H9 (cell line): ENCODE data around the gene MSLN. TPM values are rescaled to one million over a fixed set of nuclear protein-coding genes. Genes with fewer than 3 reads are reported as not detected.

Source experiments
- DNase-seq: peaks from one replicate; pipeline ENCODE4 v3.0.0-alpha.2; 2017
- H2AFZ ChIP-seq: one replicate; pipeline ENCODE4 v1.6.1; 2013; ENCODE audit warnings: mild to moderate bottlenecking, low read length, control low read depth, moderate library complexity
- H2AK5ac ChIP-seq: 2 replicates; pipeline ENCODE4 v1.6.1; 2013; ENCODE audit warnings: low read length, control low read depth, mixed read lengths; ENCODE audit not compliant: insufficient read length
- H2BK120ac ChIP-seq: one replicate; pipeline ENCODE4 v1.6.1; 2013; ENCODE audit warnings: low read depth, mild to moderate bottlenecking, low read length, control low read depth, inconsistent platforms; ENCODE audit not compliant: poor library complexity, severe bottlenecking
- H2BK12ac ChIP-seq: 2 replicates; pipeline ENCODE4 v1.6.1; 2013; ENCODE audit warnings: low read length, control low read depth, mixed read lengths, low read depth; ENCODE audit not compliant: insufficient read length
- H2BK15ac ChIP-seq: 2 replicates; pipeline ENCODE4 v1.6.1; 2013; ENCODE audit warnings: low read depth, low read length, control low read depth
- H2BK20ac ChIP-seq: one replicate; pipeline ENCODE4 v1.6.1; 2013; ENCODE audit warnings: low read depth, mild to moderate bottlenecking, low read length, control low read depth, inconsistent platforms; ENCODE audit not compliant: poor library complexity, severe bottlenecking
- H2BK5ac ChIP-seq: 2 replicates; pipeline ENCODE4 v1.6.1; 2013; ENCODE audit warnings: low read length, control low read depth, mixed read lengths; ENCODE audit not compliant: insufficient read length
- H3K14ac ChIP-seq: 2 replicates; pipeline ENCODE4 v1.6.1; 2013; ENCODE audit warnings: low read length, control low read depth; ENCODE audit not compliant: insufficient read depth
- H3K18ac ChIP-seq: 2 replicates; pipeline ENCODE4 v1.6.1; 2013; ENCODE audit warnings: low read depth, mild to moderate bottlenecking, mixed read lengths, low read length, control low read depth; ENCODE audit not compliant: insufficient read length
- H3K23ac ChIP-seq: 2 replicates; pipeline ENCODE4 v1.6.1; 2013; ENCODE audit warnings: low read length, control low read depth, mixed read lengths, low read depth; ENCODE audit not compliant: insufficient read length
- H3K23me2 ChIP-seq: 2 replicates; pipeline ENCODE4 v1.6.1; 2013; ENCODE audit warnings: low read depth, mild to moderate bottlenecking, mixed read lengths, low read length, control low read depth; ENCODE audit not compliant: insufficient read length, poor library complexity, severe bottlenecking
- H3K27ac ChIP-seq: 2 replicates; pipeline ENCODE4 v1.5.1; 2013; ENCODE audit warnings: low read length, control low read depth, mixed read lengths, low read depth; ENCODE audit not compliant: insufficient read length
- H3K27me3 ChIP-seq: 2 replicates; pipeline ENCODE4 v1.6.1; 2013; ENCODE audit warnings: low read length, control low read depth, inconsistent platforms; ENCODE audit not compliant: insufficient read depth
- H3K4ac ChIP-seq: 2 replicates; pipeline ENCODE4 v1.6.1; 2013; ENCODE audit warnings: low read depth, mild to moderate bottlenecking, control low read depth, inconsistent platforms, low read length, moderate library complexity
- H3K4me1 ChIP-seq: 2 replicates; pipeline ENCODE4 v1.6.1; 2013; ENCODE audit warnings: low read length, control low read depth, inconsistent platforms; ENCODE audit not compliant: insufficient read depth
- H3K4me2 ChIP-seq: 2 replicates; pipeline ENCODE4 v1.6.1; 2013; ENCODE audit warnings: low read length, control low read depth, mixed read lengths; ENCODE audit not compliant: insufficient read length, insufficient read depth
- H3K56ac ChIP-seq: 2 replicates; pipeline ENCODE4 v1.6.1; 2013; ENCODE audit warnings: low read depth, mild to moderate bottlenecking, mixed read lengths, low read length, control low read depth; ENCODE audit not compliant: insufficient read length
- H3K79me1 ChIP-seq: 2 replicates; pipeline ENCODE4 v1.6.1; 2013; ENCODE audit warnings: low read depth, mild to moderate bottlenecking, moderate library complexity, low read length, control low read depth, inconsistent platforms; ENCODE audit not compliant: insufficient read depth, poor library complexity, severe bottlenecking
- H3K79me2 ChIP-seq: 2 replicates; pipeline ENCODE4 v1.6.1; 2013; ENCODE audit warnings: low read length, control low read depth, inconsistent platforms; ENCODE audit not compliant: insufficient read depth
- H3K9ac ChIP-seq: 2 replicates; pipeline ENCODE4 v1.6.1; 2013; ENCODE audit warnings: low read length, control low read depth, mixed read lengths; ENCODE audit not compliant: insufficient read length; ENCODE audit errors: extremely low read depth
- H3K9me3 ChIP-seq: one replicate; pipeline ENCODE4 v1.6.1; 2013; ENCODE audit warnings: low read depth, low read length, inconsistent platforms; ENCODE audit not compliant: control insufficient read depth
- H3T11ph ChIP-seq: one replicate; pipeline ENCODE4 v1.6.1; 2013; ENCODE audit warnings: mild to moderate bottlenecking, low read length, control low read depth, inconsistent platforms
- H4K20me1 ChIP-seq: one replicate; pipeline ENCODE4 v1.6.1; 2013; ENCODE audit not compliant: control insufficient read depth, insufficient read length, insufficient read depth
- H4K5ac ChIP-seq: 2 replicates; pipeline ENCODE4 v1.6.1; 2013; ENCODE audit warnings: low read depth, mild to moderate bottlenecking, mixed read lengths, low read length, control low read depth; ENCODE audit not compliant: insufficient read length
- H4K8ac ChIP-seq: replicated peaks from 2 replicates; pipeline ENCODE4 v1.6.1; 2013; ENCODE audit warnings: low read length, control low read depth, mixed read lengths, low read depth; ENCODE audit not compliant: insufficient read length
- H4K91ac ChIP-seq: 2 replicates; pipeline ENCODE4 v1.6.1; 2013; ENCODE audit warnings: low read depth, mild to moderate bottlenecking, moderate library complexity, mixed read lengths, low read length, control low read depth; ENCODE audit not compliant: insufficient read length
- H3K27ac Mint-ChIP-seq, 3 experiments: 2 replicates in 2 of 3; 3 replicates in 1 of 3; pipeline ENCODE4 v1.8.0; 2020 to 2021; ENCODE audit warnings: mixed read lengths in 3 of 3, mild to moderate bottlenecking in 1 of 3, moderate library complexity in 1 of 3
- H3K27me3 Mint-ChIP-seq: 2 replicates; pipeline ENCODE4 v1.8.0; 2021; ENCODE audit warnings: low read depth, mild to moderate bottlenecking, moderate library complexity, mixed read lengths
- H3K36me3 Mint-ChIP-seq, 3 experiments: 2 replicates in 2 of 3; 3 replicates in 1 of 3; pipeline ENCODE4 v1.8.0; 2020 to 2021; ENCODE audit warnings: low read depth in 3 of 3, mixed read lengths in 3 of 3; ENCODE audit not compliant: insufficient read depth in 1 of 3
- H3K4me1 Mint-ChIP-seq, 2 experiments: 2 replicates each; pipeline ENCODE4 v1.8.0; 2020; ENCODE audit warnings: mixed read lengths in 2 of 2
- H3K4me3 Mint-ChIP-seq, 2 experiments: 2 replicates in 1 of 2; 3 replicates in 1 of 2; pipeline ENCODE4 v1.8.0; 2020 to 2021; ENCODE audit warnings: mild to moderate bottlenecking in 2 of 2, mixed read lengths in 2 of 2, moderate library complexity in 1 of 2
- H3K9me3 Mint-ChIP-seq, 2 experiments: 2 replicates in 1 of 2; 3 replicates in 1 of 2; pipeline ENCODE4 v1.8.0; 2020; ENCODE audit warnings: mild to moderate bottlenecking in 2 of 2, mixed read lengths in 2 of 2, moderate library complexity in 1 of 2
- CTCF ChIP-seq: fragments of 200-600 bp; sonication (generic); conservative IDR thresholded peaks from 3 replicates; pipeline ENCODE4 v1.8.0; 2021; ENCODE audit warnings: antibody characterized with exemption, mild to moderate bottlenecking
- WGBS: extraction: QIAGEN DNeasy Blood & Tissue Kit; methylation state at CpG from one replicate; pipeline ENCODE4 v1.1.7; 2013; ENCODE audit warnings: missing lambda C conversion rate, low lambda C conversion rate, mixed read lengths; ENCODE audit not compliant: insufficient read length; ENCODE audit errors: extremely low coverage; 5-methylcytosine and 5-hydroxymethylcytosine counted together
- total RNA-seq: library from RNA; stranded (reverse); gene quantifications from 2 replicates; pipeline ENCODE4 v1.2.1, GENCODE V29; 2021

The MSLN gene
- total RNA-seq, 1 experiment from 2014 or later: 0.22 TPM

GRCh38 chr16:803754-804080, 43.2 kb downstream of the MSLN start:
- no peaks in the 10 kb centered on the region for H3K36me3 Mint-ChIP-seq
- H3K79me2 ChIP-seq: no peaks in the 10 kb centered on the region
- H2BK12ac ChIP-seq: no peak overlapping the region
- H2AFZ ChIP-seq: no peak overlapping the region
- H3K23ac ChIP-seq: no peak overlapping the region
- H3K4ac ChIP-seq: no peak overlapping the region
- peaks cover 74% of the 10 kb centered on the region for H3K27me3 Mint-ChIP-seq
- no peak overlapping the region for H2BK120ac ChIP-seq
- H3K18ac ChIP-seq: no peak overlapping the region
- peaks cover 7% of the 10 kb centered on the region for H3K23me2 ChIP-seq
- no peak overlapping the region for H3K9ac ChIP-seq
- H4K8ac ChIP-seq: no peak overlapping the region
- no peak overlapping the region for H3K4me3 Mint-ChIP-seq
- H4K5ac ChIP-seq: no peak overlapping the region
- no peak overlapping the region for H3K27ac ChIP-seq
- H3K27me3 ChIP-seq: peaks cover 5% of the 10 kb centered on the region; the same call in 1 of the 2 replicates
- no CpG with 5 or more reads among the region's 8 CpGs for WGBS
- H3K79me1 ChIP-seq: no peaks in the 10 kb centered on the region
- peaks cover 0 to 8% of the 10 kb centered on the region in 2 experiments; a peak in 2 of 5 replicates for H3K9me3 Mint-ChIP-seq
- no peak overlapping the region for H2AK5ac ChIP-seq
- H3T11ph ChIP-seq: no peak overlapping the region
- TF ChIP-seq CTCF: no peak
- no peak overlapping the region for H2BK20ac ChIP-seq
- no peak for DNase-seq
- H3K27ac Mint-ChIP-seq: no peak overlapping the region
- peaks cover 2 to 7% of the 10 kb centered on the region in 2 experiments; a peak in 1 of 4 replicates for H3K4me1 Mint-ChIP-seq
- no peak overlapping the region for H3K56ac ChIP-seq
- H2BK5ac ChIP-seq: no peak overlapping the region
- H3K9me3 ChIP-seq: no peaks in the 10 kb centered on the region
- H2BK15ac ChIP-seq: no peak overlapping the region
- no peaks in the 10 kb centered on the region for H4K20me1 ChIP-seq
- H4K91ac ChIP-seq: no peak overlapping the region
- H3K14ac ChIP-seq: no peak overlapping the region
- no peak overlapping the region for H3K4me2 ChIP-seq
- H3K4me1 ChIP-seq: no peaks in the 10 kb centered on the region; the same call in 1 of the 2 replicates
